GM12878 (cell line): ENCODE results near the gene PI16. TPM values are rescaled to one million over a fixed set of nuclear protein-coding genes. Genes with fewer than 3 reads are reported as not detected.

Experiments used
- ATAC-seq: fragments of 200-7000 bp; cut with Tn5 transposase; 3 replicates; pipeline ENCODE4 v1.9.1; 2020; ENCODE audit warnings: mild to moderate bottlenecking, moderate library complexity
- BruUV-seq: library from RNA; stranded (reverse); fragments of 400-500 nt; replicated peaks from 2 replicates; lab custom pipeline; 2021; lab: Mats Ljungman, UMichigan
- CTCF ChIA-PET: fragments of 300-600 bp; sonication (Branson Sonifier 250); formaldehyde crosslinking; extraction: SDS; loops from one replicate; lab custom pipeline; 2021; ENCODE audit warnings: inconsistent platforms; lab: Yijun Ruan, JAX
- POLR2A ChIA-PET: fragments of 350-600 bp; formaldehyde crosslinking; extraction: SDS; loops from one replicate; lab custom pipeline; 2021; ENCODE audit warnings: inconsistent platforms; lab: Charles Lee
- RAD21 ChIA-PET: fragments of 300-600 bp; sonication (Branson Sonifier 250); formaldehyde crosslinking; loops from one replicate; lab custom pipeline; 2023; ENCODE audit warnings: antibody characterized with exemption; ENCODE audit not compliant: unreplicated experiment; lab: Charles Lee
- SMC1A ChIA-PET: fragments of 300-600 bp; sonication (Branson Sonifier 250); formaldehyde crosslinking; loops from one replicate; lab custom pipeline; 2023; ENCODE audit not compliant: unreplicated experiment, uncharacterized antibody; lab: Charles Lee
- DNase-seq: peaks from one replicate; pipeline ENCODE4 v3.0.0-alpha.2; 2011; ENCODE audit warnings: low read depth, low spot score
- FAIRE-seq: peaks from 3 replicates; lab custom pipeline; 2011; peaks lifted over from hg19 to GRCh38; lab: Jason Lieb, UNC
- H2AFZ ChIP-seq: 2 replicates; pipeline ENCODE4 v1.6.0; 2011; ENCODE audit warnings: low read depth, low read length, control low read depth; ENCODE audit not compliant: control insufficient read depth
- H3K27ac ChIP-seq: 2 replicates; pipeline ENCODE4 v1.5.1; 2011; ENCODE audit warnings: control low read depth; ENCODE audit not compliant: control insufficient read depth, insufficient read depth
- H3K27me3 ChIP-seq, 2 experiments: replicated peaks in 1 of 2; 2 replicates each; pipeline versions ENCODE4 v1.6.0 to v1.6.1; 2011; ENCODE audit warnings: low read length in 1 of 2; ENCODE audit not compliant: control insufficient read depth in 2 of 2, insufficient read depth in 2 of 2
- H3K36me3 ChIP-seq, 2 experiments: 2 replicates each; pipeline ENCODE4 v1.5.1; 2011; ENCODE audit warnings: low read length in 1 of 2; ENCODE audit not compliant: control insufficient read depth in 2 of 2, insufficient read depth in 2 of 2
- H3K4me1 ChIP-seq: 2 replicates; pipeline ENCODE4 v1.6.1; 2011; ENCODE audit warnings: mild to moderate bottlenecking, low read length, moderate library complexity, mixed read lengths; ENCODE audit not compliant: control insufficient read depth, insufficient read depth
- H3K4me2 ChIP-seq: 2 replicates; pipeline ENCODE4 v1.6.0; 2011; ENCODE audit warnings: control low read depth; ENCODE audit not compliant: control insufficient read depth, insufficient read depth
- H3K4me3 ChIP-seq: fragments of 200-600 bp; sonication (generic); 2 replicates; pipeline ENCODE4 v1.5.1; 2016
- H3K79me2 ChIP-seq: 2 replicates; pipeline ENCODE4 v1.6.0; 2011; ENCODE audit warnings: low read length; ENCODE audit not compliant: control insufficient read depth, insufficient read depth
- H3K9ac ChIP-seq: 2 replicates; pipeline ENCODE4 v1.8.0; 2011; ENCODE audit warnings: low read length, control low read depth, mixed read lengths; ENCODE audit not compliant: control insufficient read depth, insufficient read depth
- H3K9me3 ChIP-seq: replicated peaks from 3 replicates; pipeline ENCODE4 v1.5.1; 2011; ENCODE audit warnings: mild to moderate bottlenecking, low read length; ENCODE audit not compliant: control insufficient read depth, insufficient read depth
- H4K20me1 ChIP-seq: 2 replicates; pipeline ENCODE4 v1.6.0; 2011; ENCODE audit not compliant: control insufficient read depth, insufficient read depth
- BCLAF1 ChIP-seq: fragments of 450-650 bp; IDR thresholded peaks from 2 replicates; pipeline ENCODE4 v1.6.1; 2017; ENCODE audit warnings: antibody characterized with exemption, mild to moderate bottlenecking, moderate library complexity
- CBX3 ChIP-seq: fragments of 200-600 bp; sonication (generic); IDR thresholded peaks from 2 replicates; pipeline ENCODE4 v1.6.1; 2016; ENCODE audit warnings: low read depth, borderline replicate concordance
- ELK1 ChIP-seq: IDR thresholded peaks from 2 replicates; pipeline ENCODE4 v1.6.1; 2012; ENCODE audit warnings: low read depth, low read length, improper control_type of control experiment
- ESRRA ChIP-seq: IDR thresholded peaks from 2 replicates; pipeline ENCODE4 v1.6.1; 2012; ENCODE audit warnings: mild to moderate bottlenecking, low read length, improper control_type of control experiment
- FOXM1 ChIP-seq: IDR thresholded peaks from 2 replicates; pipeline ENCODE4 v1.6.1; 2012; ENCODE audit warnings: low read depth, mild to moderate bottlenecking, inconsistent platforms, low read length, moderate library complexity
- LARP7 ChIP-seq: fragments of 450-650 bp; IDR thresholded peaks from 2 replicates; pipeline ENCODE4 v1.6.1; 2017; ENCODE audit warnings: mild to moderate bottlenecking
- MEF2A ChIP-seq: IDR thresholded peaks from 2 replicates; pipeline ENCODE4 v1.6.1; 2011; ENCODE audit warnings: low read depth, mild to moderate bottlenecking, low read length, moderate library complexity; ENCODE audit not compliant: insufficient read depth
- MTA2 ChIP-seq: fragments of 450-650 bp; IDR thresholded peaks from 2 replicates; pipeline ENCODE4 v1.6.1; 2016; ENCODE audit warnings: low read depth, mild to moderate bottlenecking, moderate library complexity
- MXI1 ChIP-seq: fragments of 150-350 bp; IDR thresholded peaks from 2 replicates; pipeline ENCODE4 v1.6.1; 2011; ENCODE audit warnings: low read depth, mild to moderate bottlenecking, inconsistent platforms, low read length, improper control_type of control experiment
- NR2C1 ChIP-seq: fragments of 450-650 bp; IDR thresholded peaks from 2 replicates; pipeline ENCODE4 v1.6.1; 2017; ENCODE audit warnings: antibody characterized with exemption, mild to moderate bottlenecking, moderate library complexity
- SKIL ChIP-seq: fragments of 450-650 bp; IDR thresholded peaks from 2 replicates; pipeline ENCODE4 v1.6.1; 2017; ENCODE audit warnings: mild to moderate bottlenecking, low read depth, inconsistent platforms; ENCODE audit not compliant: poor library complexity, severe bottlenecking
- TCF7 ChIP-seq: IDR thresholded peaks from 2 replicates; pipeline ENCODE4 v1.6.1; 2014; ENCODE audit warnings: antibody characterized with exemption, borderline replicate concordance
- ZNF274 ChIP-seq: IDR thresholded peaks from one replicate; pipeline ENCODE4 v1.8.0; 2011; ENCODE audit not compliant: insufficient read length, insufficient read depth
- WGBS: methylation state at CpG from one replicate; pipeline ENCODE4 v1.1.6; 2016; ENCODE audit warnings: low lambda C conversion rate; ENCODE audit not compliant: insufficient replicate concordance, insufficient coverage; ENCODE audit errors: missing lambda C conversion rate; 5-methylcytosine and 5-hydroxymethylcytosine counted together
- in situ Hi-C: fragments of 300-500 bp; cut with MboI; formaldehyde crosslinking; loops from 9 replicates; pipeline ENCODE4 v1.14.3; 2018; ENCODE audit warnings: mixed read lengths
- intact Hi-C: fragments of 100-400 bp; cut with micrococcal nuclease; formaldehyde crosslinking; loops from one replicate; pipeline ENCODE4 v1.14.2; 2022; ENCODE audit not compliant: unreplicated experiment
- polyA plus RNA-seq, 11 experiments: library from polyadenylated mRNA; depleted of rRNA in 4 of 11; unstranded in 6 of 11; stranded (reverse) in 5 of 11; fragments of >200 nt; fragmentation: Nextera tagmentation in 4 of 11; fragmentation: Illumina TruSeq in 1 of 11; extraction: Ambion mirVana in 4 of 11; extraction: Trizol in 1 of 11; gene quantifications; 1 replicate in 1 of 11; 2 replicates in 10 of 11; pipeline versions ENCODE4 v1.2.1 to v1.2.3, GENCODE V29; 2011 to 2016; ENCODE audit warnings: inconsistent platforms in 2 of 11, missing spikeins in 2 of 11, low read depth in 1 of 11
- total RNA-seq, 4 experiments: library from RNA; depleted of rRNA in 3 of 4; stranded (reverse); fragments of >200 nt in 3 of 4; fragmentation: Illumina TruSeq in 1 of 4; extraction: Trizol in 1 of 4; gene quantifications; 2 replicates each; pipeline versions ENCODE4 v1.2.1 to v1.2.3, GENCODE V29; 2013 to 2021

PI16 gene
- total and polyA plus RNA-seq, 10 of the 15 experiments (the other 5 are each of a cell fraction or from before 2014, with no cell fraction given), result 0.08 to 0.12 TPM; not detected in 8

DNA sequence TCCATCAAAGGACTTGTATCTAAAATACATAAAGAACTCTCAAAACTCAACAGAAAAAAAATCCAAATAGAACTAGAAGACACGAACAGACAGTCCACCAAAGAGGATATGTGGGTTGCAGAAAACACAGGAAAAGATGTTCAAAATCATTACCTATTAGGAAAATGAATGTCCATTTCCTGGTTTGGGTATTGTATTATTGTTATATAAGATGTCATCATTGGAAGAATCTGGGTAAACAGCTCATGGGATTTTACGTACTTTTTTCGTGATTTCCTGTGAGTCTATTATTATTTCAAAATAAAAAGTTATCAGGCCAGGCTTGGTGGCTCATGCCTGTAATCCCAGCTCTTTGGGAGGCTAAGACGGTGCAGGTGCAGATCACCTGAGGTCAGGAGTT is 9.2 kb upstream of the PI16 start:
- in situ Hi-C loops, result no loop called here
- TF ChIP-seq MXI1 (no peak), BCLAF1 (no peak), ESRRA (no peak), ZNF274 (no peak), LARP7 (no peak), CBX3 (no peak), MEF2A (no peak), MTA2 (no peak), TCF7 (no peak), SKIL (no peak), FOXM1 (no peak), ELK1 (no peak), NR2C1 (no peak)
- no peak overlapping the region for H3K27ac ChIP-seq
- BruUV-seq, result no TSS peak
- no peaks in the 10 kb centered on the region for H3K36me3 ChIP-seq
- SMC1A ChIA-PET, result interaction anchor here (1.2 kb wide), 1 partner anchor 18 kb away, joined by 3 read pairs; no protein-coding TSS in a partner anchor
- no peaks in the 10 kb centered on the region for H3K27me3 ChIP-seq
- CTCF ChIA-PET, result no interaction called here
- no peaks in the 10 kb centered on the region for H4K20me1 ChIP-seq
- no peak overlapping the region for H3K9ac ChIP-seq
- intact Hi-C loops, result no loop called here
- no peak overlapping the region for H3K4me3 ChIP-seq
- no peak for ATAC-seq
- no peak for DNase-seq
- FAIRE-seq, result no peak
- H3K4me2 ChIP-seq, result no peak overlapping the region
- H3K79me2 ChIP-seq, result no peaks in the 10 kb centered on the region
- POLR2A ChIA-PET, result no interaction called here
- no peaks in the 10 kb centered on the region for H3K4me1 ChIP-seq
- 46% methylated on average over 4 of the region's 4 CpGs for WGBS
- RAD21 ChIA-PET, result interaction anchor here (1.1 kb wide), 1 partner anchor 73 kb away, joined by 4 read pairs; no protein-coding TSS in a partner anchor
- no peak overlapping the region for H2AFZ ChIP-seq
- H3K9me3 ChIP-seq, result no peaks in the 10 kb centered on the region
